T-helper 2 cell (primary cell): Measurements from ENCODE around the gene CRISPLD2.
"Not testable (repeated sequence)": the region's sequence is repeated elsewhere in the genome, so short reads cannot be mapped to it uniquely, and the experiment has no call there.

Source experiments
- DNase-seq, 5 experiments: peaks; one replicate each; pipeline versions ENCODE4 v3.0.0 to v3.0.0-alpha.2; 2012 to 2022

Gene CRISPLD2

GRCh38 chr16:84822990-84823389 is 3.2 kb downstream of the CRISPLD2 start:
- DNase-seq: no peak

GRCh38 chr16:84823484-84823883 is 3.7 kb downstream of the CRISPLD2 start:
- DNase-seq: no peak

GRCh38 chr16:84823926-84824325 is 4.1 kb downstream of the CRISPLD2 start:
- DNase-seq: no peak

GRCh38 chr16:84825896-84826557 is 6.2 kb downstream of the CRISPLD2 start:
- no peak for DNase-seq

- no peak for DNase-seq
Observed at GRCh38 chr16:84826558-84826941, 6.8 kb downstream of the CRISPLD2 start.

GRCh38 chr16:84827131-84827574 is 7.4 kb downstream of the CRISPLD2 start:
- DNase-seq: no peak

GRCh38 chr16:84827897-84828296 is 8.1 kb downstream of the CRISPLD2 start:
- DNase-seq: no peak

GRCh38 chr16:84828322-84828721 is 8.5 kb downstream of the CRISPLD2 start:
- no peak for DNase-seq

GRCh38 chr16:84829168-84829965 is 9.6 kb downstream of the CRISPLD2 start:
- DNase-seq: no peak

GRCh38 chr16:84830765-84831384 is 11.1 kb downstream of the CRISPLD2 start:
- no peak for DNase-seq

GRCh38 chr16:84831728-84832127 is 11.9 kb downstream of the CRISPLD2 start:
- DNase-seq: not testable (repeated sequence)

GRCh38 chr16:84832488-84833143 is 12.8 kb downstream of the CRISPLD2 start:
- no peak for DNase-seq

- DNase-seq: no peak
Observed at GRCh38 chr16:84833144-84833500, 13.3 kb downstream of the CRISPLD2 start.

GRCh38 chr16:84833542-84834402 is 14.0 kb downstream of the CRISPLD2 start:
- DNase-seq: no peak

GRCh38 chr16:84834403-84834772 is 14.6 kb downstream of the CRISPLD2 start:
- DNase-seq: no peak

GRCh38 chr16:84836234-84836647 is 16.5 kb downstream of the CRISPLD2 start:
- DNase-seq: no peak

- DNase-seq: no peak
Observed at GRCh38 chr16:84836967-84837366, 17.2 kb downstream of the CRISPLD2 start.

- no peak for DNase-seq
Observed at GRCh38 chr16:84838383-84838948, 18.7 kb downstream of the CRISPLD2 start.

GRCh38 chr16:84839054-84839453 is 19.3 kb downstream of the CRISPLD2 start:
- no peak for DNase-seq

GRCh38 chr16:84839956-84840355 is 20.2 kb downstream of the CRISPLD2 start:
- DNase-seq: no peak

GRCh38 chr16:84840687-84841627 is 21.2 kb downstream of the CRISPLD2 start:
- DNase-seq: no peak
